Measurements from ENCODE around the gene FPR1. TPM values are rescaled to one million over a fixed set of nuclear protein-coding genes. Genes with fewer than 3 reads are reported as not detected.

The FPR1 gene
- total RNA-seq, 1 donor: not detected

DNA sequence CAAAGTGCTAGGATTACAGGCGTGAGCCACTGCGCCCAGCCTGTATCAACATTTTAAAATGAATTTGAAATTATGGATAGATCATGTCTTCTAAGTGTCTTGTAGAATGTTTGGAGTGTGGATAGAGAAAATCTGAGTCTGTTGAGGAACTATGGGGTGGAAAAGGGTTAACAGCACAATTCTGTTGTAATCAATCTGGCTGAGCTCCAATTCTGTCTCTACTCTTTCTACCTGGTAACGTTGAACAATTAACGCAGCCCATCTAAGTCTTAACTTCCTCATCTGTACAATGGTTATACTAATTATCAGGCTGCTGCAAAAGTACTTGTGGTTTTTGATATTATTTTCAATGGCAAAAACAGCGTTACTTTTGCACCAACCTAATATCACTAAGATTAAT lies 13.4 kb upstream of the FPR1 start:
- no peak for DNase-seq (ENCODE audit: low read depth)
- no peak for TF ChIP-seq CTCF (IDR thresholded peaks at IDR 0.05; ENCODE audit: insufficient read depth, low read length)

DNA sequence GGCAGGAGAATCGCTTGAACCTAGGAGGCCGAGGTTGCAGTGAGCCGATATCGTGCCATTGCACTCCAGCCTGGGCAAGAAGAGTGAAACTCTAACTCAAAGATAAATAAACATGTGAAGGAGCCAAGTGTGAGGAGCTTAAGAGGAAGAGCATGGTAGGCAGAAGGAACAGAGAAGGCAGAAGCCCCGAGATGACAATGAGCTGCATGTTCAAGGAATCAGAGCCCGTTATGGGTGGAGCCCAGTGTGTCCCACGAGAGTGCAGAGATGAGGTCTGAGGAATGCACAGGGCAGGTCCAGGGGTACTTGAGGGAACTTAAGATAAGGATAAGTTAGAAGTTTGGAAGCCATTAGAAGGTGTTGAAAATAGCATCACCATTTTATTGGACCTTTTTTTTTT lies 10.0 kb upstream of the FPR1 start:
- TF ChIP-seq CTCF (IDR thresholded peaks at IDR 0.05; ENCODE audit: insufficient read depth, low read length): no peak
- no peak overlapping the region for H3K4me3 ChIP-seq (ENCODE audit: low read depth, low read length)
- DNase-seq (ENCODE audit: low read depth): no peak

More for the DNA sequence above, 13.4 kb upstream of the FPR1 start:
- no peak overlapping the region for H3K4me3 ChIP-seq (ENCODE audit: low read depth, low read length)

DNA sequence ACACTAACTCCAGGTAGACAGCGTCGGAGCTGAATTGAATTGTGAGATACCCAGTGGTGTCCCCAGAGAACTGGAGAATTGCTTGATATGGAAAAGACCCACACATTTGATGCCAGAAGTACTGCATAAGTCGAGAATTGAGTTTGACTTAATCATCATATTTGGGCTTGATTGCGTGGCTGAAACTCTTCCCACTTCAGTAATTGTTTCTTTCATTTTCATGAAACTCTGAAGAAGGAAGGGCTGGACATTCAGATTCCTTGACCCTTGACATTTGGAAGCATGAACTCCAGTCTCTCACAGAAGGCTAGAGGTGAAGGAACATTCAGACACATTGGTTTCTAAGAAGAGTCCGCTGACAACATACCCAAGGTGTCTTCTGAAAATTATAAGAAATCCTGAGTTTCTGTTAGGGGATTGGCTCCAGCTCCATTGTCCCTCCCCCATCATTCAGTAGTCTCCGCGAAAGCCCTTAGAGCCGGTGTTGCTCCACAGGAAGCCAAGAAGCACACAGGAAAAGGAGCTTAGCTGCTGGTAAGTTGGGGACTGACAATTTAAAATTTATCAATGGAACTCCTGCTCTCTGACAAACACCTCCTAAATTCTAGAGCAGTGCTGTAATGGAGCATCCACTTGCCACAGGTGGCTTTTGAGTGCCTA lies 9.1 kb upstream of the FPR1 start, which contains the start of gene FPR2:
Gene FPR2, plus strand, starts transcription at position 484 of the 660 bp plus-strand sequence. CDS start 7,479 bp downstream, outside the sequence.
- no peak within 1 kb of the TSS for H3K4me3 ChIP-seq (ENCODE audit: low read depth, low read length)
- no peak for DNase-seq (ENCODE audit: low read depth)
- TF ChIP-seq CTCF (IDR thresholded peaks at IDR 0.05; ENCODE audit: insufficient read depth, low read length): no peak

- H3K4me3 ChIP-seq (ENCODE audit: low read depth, low read length): no peak overlapping the region
- no peak for DNase-seq (ENCODE audit: low read depth)
- no peak for TF ChIP-seq CTCF (IDR thresholded peaks at IDR 0.05; ENCODE audit: insufficient read depth, low read length)
These were observed 3.9 kb upstream of the FPR1 start for GRCh38 chr19:51755571-51755970.

- no peak for TF ChIP-seq CTCF (IDR thresholded peaks at IDR 0.05; ENCODE audit: insufficient read depth, low read length)
- DNase-seq (ENCODE audit: low read depth): no peak
- no peak overlapping the region for H3K4me3 ChIP-seq (ENCODE audit: low read depth, low read length)
These were observed 3.1 kb upstream of the FPR1 start for GRCh38 chr19:51754770-51755169.

DNA sequence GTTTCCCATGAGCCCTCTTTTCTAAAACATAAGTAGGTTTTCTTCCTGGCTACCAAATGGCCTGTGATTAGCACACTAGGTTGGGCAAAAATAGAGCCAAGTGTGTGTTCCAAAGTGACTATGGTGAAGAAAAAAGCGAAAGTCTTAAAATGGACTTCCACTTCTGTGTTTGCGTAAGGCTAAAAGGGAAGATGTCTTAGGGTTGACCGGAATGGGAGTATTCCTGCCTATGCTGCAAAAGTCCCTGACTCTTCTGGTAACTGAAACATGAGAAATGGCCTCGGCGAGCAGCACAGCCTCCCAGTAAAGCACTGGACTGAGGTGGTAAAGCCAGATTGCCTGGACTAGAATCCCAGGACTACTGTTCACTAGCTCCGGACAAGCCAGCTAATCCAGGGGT lies 2.4 kb upstream of the FPR1 start:
- no peak for DNase-seq (ENCODE audit: low read depth)
- no peak for TF ChIP-seq CTCF (IDR thresholded peaks at IDR 0.05; ENCODE audit: insufficient read depth, low read length)
- H3K4me3 ChIP-seq (ENCODE audit: low read depth, low read length): no peak overlapping the region
